Upper lobe of right lung (tissue), 1 donor: ENCODE measurements around the gene SLC15A3. TPM values are rescaled to one million over a fixed set of nuclear protein-coding genes. Genes with fewer than 3 reads are reported as not detected.
"Not testable (repeated sequence)": the region's sequence is repeated elsewhere in the genome, so short reads cannot be mapped to it uniquely, and the experiment has no call there.

Source experiments
- ATAC-seq: fragments of 200-7000 bp; cut with Tn5 transposase; one replicate; pipeline ENCODE4 v1.9.1; 2020; ENCODE audit warnings: mild to moderate bottlenecking, moderate library complexity
- DNase-seq: peaks from one replicate; pipeline ENCODE4 v3.0.0-alpha.2; 2020
- H3K27ac ChIP-seq: fragments of 200-600 bp; one replicate; pipeline ENCODE4 v1.8.0; 2022
- H3K27me3 ChIP-seq: fragments of 200-600 bp; one replicate; pipeline ENCODE4 v1.8.0; 2022; ENCODE audit warnings: mild to moderate bottlenecking
- H3K36me3 ChIP-seq: fragments of 200-600 bp; one replicate; pipeline ENCODE4 v1.8.0; 2022
- H3K4me1 ChIP-seq: fragments of 200-600 bp; one replicate; pipeline ENCODE4 v1.8.0; 2022
- H3K4me3 ChIP-seq: fragments of 200-600 bp; one replicate; pipeline ENCODE4 v1.8.0; 2022; ENCODE audit warnings: mild to moderate bottlenecking
- H3K9me3 ChIP-seq: fragments of 200-600 bp; one replicate; pipeline ENCODE4 v1.8.0; 2022
- intact Hi-C: fragments of 100-400 bp; cut with DNase I; formaldehyde crosslinking; loops from one replicate; pipeline ENCODE4 v1.11.0; 2022
- total RNA-seq: library from RNA; stranded (reverse); fragmentation: NEBNext Ultra II Directional; extraction: Animal tissue kit (Norgen Biotek cat#: 25700); gene quantifications from one replicate; pipeline ENCODE4 v1.2.1, GENCODE V29; 2021
- TF ChIP-seq, protein P1 (sequence below): fragments of 200-600 bp; IDR thresholded peaks from one replicate; pipeline ENCODE4 v1.8.0; 2022; ENCODE audit warnings: antibody characterized with exemption
- donor health status: DM: no; HTN: yes; CAD: no; lungs with severe emphysema.

SLC15A3 gene
- total RNA-seq, 1 donor from 2014 or later = 139 TPM

DNA sequence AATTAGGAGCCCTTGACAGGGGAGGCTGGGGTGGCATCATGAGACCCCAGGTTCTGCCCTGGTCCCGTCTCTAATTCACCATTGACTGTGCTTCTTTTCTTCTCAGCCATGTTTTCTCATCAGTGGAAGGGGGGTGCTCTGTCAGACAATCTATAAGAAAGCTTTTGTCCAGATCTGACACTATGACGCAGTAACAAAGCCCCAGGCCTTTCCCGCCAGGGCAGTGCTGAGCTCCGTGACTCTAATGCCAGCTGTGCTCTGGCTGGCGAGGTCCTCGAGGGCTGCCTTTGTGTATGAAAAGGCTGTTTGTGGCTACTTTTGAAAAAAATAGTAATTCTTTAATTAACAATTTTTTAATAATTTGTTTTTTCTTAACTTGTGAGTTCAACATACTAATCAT is 22.8 kb upstream of the SLC15A3 start:
- Histone ChIP-seq H3K27me3 (no peaks in the 10 kb centered on the region), H3K4me1 (peaks cover 6% of the 10 kb centered on the region), H3K36me3 (no peaks in the 10 kb centered on the region), H3K9me3 (no peaks in the 10 kb centered on the region), H3K27ac (no peak overlapping the region), H3K4me3 (no peak overlapping the region)
- intact Hi-C loops = no loop called here
- DNase-seq = no peak
- TF ChIP-seq, protein P1, sequence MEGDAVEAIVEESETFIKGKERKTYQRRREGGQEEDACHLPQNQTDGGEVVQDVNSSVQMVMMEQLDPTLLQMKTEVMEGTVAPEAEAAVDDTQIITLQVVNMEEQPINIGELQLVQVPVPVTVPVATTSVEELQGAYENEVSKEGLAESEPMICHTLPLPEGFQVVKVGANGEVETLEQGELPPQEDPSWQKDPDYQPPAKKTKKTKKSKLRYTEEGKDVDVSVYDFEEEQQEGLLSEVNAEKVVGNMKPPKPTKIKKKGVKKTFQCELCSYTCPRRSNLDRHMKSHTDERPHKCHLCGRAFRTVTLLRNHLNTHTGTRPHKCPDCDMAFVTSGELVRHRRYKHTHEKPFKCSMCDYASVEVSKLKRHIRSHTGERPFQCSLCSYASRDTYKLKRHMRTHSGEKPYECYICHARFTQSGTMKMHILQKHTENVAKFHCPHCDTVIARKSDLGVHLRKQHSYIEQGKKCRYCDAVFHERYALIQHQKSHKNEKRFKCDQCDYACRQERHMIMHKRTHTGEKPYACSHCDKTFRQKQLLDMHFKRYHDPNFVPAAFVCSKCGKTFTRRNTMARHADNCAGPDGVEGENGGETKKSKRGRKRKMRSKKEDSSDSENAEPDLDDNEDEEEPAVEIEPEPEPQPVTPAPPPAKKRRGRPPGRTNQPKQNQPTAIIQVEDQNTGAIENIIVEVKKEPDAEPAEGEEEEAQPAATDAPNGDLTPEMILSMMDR = no peak
- no peak for ATAC-seq

GRCh38 chr11:60974316-60974715 is 22.3 kb upstream of the SLC15A3 start:
- intact Hi-C loops, H3K36me3 ChIP-seq, DNase-seq, H3K9me3 ChIP-seq, H3K27me3 ChIP-seq, ATAC-seq, H3K4me1 ChIP-seq, H3K27ac ChIP-seq: not testable (repeated sequence)
- peak overlapping the region; percentile 36 for H3K4me3 ChIP-seq

GRCh38 chr11:60973699-60974098 is 21.7 kb upstream of the SLC15A3 start:
- TF ChIP-seq, protein P1 = no peak
- ATAC-seq (no peak), DNase-seq (no peak)

DNA sequence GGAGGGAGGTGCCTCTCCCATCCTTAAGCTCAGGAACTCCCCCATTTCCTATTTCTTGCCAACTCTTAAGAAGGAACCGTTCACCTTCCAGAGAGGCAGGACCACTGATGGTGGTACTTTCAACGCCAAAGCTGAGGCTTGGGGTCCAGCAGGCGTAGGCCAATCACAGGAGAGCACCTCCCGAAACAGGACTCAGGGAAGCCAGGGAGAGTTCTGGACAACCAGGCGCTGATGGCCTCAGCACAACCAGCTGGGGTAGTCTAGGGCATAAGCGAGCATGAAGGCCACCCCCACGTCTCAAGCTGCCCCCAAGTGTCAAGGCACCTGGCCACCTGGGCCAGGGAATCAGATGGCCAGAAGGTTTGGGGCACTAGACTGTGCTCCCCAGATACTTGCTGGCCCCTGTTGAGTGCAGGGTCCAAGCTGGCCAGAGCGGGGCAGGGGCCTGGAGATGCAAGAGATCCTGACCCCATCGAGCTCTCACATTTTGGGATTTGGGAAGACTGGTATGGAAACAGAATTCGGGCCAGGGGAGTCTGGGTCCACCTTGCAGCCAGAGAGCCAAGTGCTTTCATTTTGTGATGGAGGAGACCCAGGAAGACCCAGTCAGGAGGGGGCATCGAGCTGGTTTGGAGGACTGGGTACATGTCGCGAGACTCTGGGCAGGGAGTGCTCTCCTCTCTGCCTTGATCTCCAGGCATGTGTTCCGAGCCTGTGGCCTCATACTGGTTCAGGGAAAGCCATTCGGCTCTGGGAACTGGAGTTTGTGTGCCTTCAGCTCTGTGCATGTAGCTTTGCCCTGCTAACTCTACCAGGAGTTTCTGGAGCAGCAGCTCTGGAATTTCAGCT is 20.4 kb upstream of the SLC15A3 start:
- no peaks in the 10 kb centered on the region for H3K4me1 ChIP-seq
- peak overlapping the region; percentile 36 for H3K4me3 ChIP-seq
- ATAC-seq = no peak
- no peaks in the 10 kb centered on the region for H3K36me3 ChIP-seq
- no peaks in the 10 kb centered on the region for H3K27me3 ChIP-seq
- intact Hi-C loops = no loop called here
- TF ChIP-seq, protein P1 = no peak
- no peak overlapping the region for H3K27ac ChIP-seq
- DNase-seq = no peak
- H3K9me3 ChIP-seq = no peaks in the 10 kb centered on the region

More at GRCh38 chr11:60973699-60974098, 21.7 kb upstream of the SLC15A3 start:
- Histone ChIP-seq H3K4me1 (peaks cover 6% of the 10 kb centered on the region), H3K9me3 (no peaks in the 10 kb centered on the region), H3K4me3 (peak overlapping the region; percentile 36), H3K36me3 (no peaks in the 10 kb centered on the region), H3K27me3 (no peaks in the 10 kb centered on the region), H3K27ac (no peak overlapping the region)
- intact Hi-C loops = no loop called here

DNA sequence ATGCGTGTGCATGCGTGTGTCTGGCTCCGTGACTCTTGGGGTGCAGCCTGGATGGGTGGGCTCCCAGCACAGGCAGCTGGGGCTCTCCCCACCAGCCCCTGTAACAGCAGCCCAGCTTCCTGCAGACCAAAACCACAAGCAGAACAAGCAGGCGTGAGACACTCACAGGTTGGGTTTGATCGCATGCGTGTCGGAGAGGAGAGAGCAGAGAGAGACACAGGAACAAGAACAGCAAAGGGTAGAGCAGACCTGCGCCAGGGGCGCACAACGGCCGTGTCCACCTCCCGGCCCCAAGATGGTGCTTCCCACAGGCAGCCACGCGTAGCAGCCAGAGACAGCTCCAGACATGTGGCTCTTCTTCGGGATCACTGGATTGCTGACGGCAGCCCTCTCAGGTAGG is 19.5 kb upstream of the SLC15A3 start, which contains the start of gene CD6:
CD6 (plus strand) TSS at position 161 of the 400 bp plus-strand sequence; CDS start at position 347, 186 bp downstream.
- H3K4me3 ChIP-seq = peak within 1 kb of the TSS; percentile 36
- no peaks in the 10 kb centered on the region for H3K36me3 ChIP-seq
- intact Hi-C loops = no loop called here
- TF ChIP-seq, protein P1 = no peak
- H3K4me1 ChIP-seq = no peaks in the 10 kb centered on the region
- ATAC-seq = peak; percentile 18
- H3K27ac ChIP-seq = no peak within 1 kb of the TSS
- DNase-seq = no peak
- no peaks in the 10 kb centered on the region for H3K9me3 ChIP-seq
- H3K27me3 ChIP-seq = no peaks in the 10 kb centered on the region

DNA sequence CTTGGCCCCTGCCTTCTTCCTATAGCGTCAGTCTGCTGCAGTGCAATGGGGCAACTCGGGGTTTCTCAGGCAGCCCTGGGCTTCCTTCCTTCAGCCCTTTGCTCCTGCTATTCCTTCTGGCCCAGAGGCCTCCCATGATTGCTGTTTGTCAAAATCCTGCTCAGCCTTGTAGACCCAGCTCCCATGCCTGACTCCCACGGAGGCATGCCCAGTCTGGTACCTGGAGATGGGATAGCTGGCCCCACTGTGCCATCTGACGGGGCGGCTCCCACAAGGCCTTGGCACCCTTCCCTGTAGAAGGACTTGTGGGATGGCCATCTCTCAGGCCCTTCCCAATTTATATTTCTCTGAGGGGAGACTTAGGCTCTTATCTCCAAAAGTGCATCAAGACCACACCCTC is 18.9 kb upstream of the SLC15A3 start:
- Histone ChIP-seq H3K27me3 (no peaks in the 10 kb centered on the region), H3K9me3 (no peaks in the 10 kb centered on the region), H3K4me1 (no peaks in the 10 kb centered on the region), H3K4me3 (no peak overlapping the region), H3K27ac (no peak overlapping the region), H3K36me3 (no peaks in the 10 kb centered on the region)
- ATAC-seq (no peak), DNase-seq (no peak)
- intact Hi-C loops = no loop called here
- TF ChIP-seq, protein P1 = no peak
